Sigmoid colon (tissue), 7 donors: ENCODE data around the gene MTMR2. TPM values are rescaled to one million over a fixed set of nuclear protein-coding genes. Genes with fewer than 3 reads are reported as not detected.
A peak's percentile ranks its signal among the peaks of the same experiment; 100 is the strongest.

Experiments
- DNase-seq: peaks from one replicate; pipeline ENCODE4 v3.0.0-alpha.2; 2019
- H3K27ac ChIP-seq, 4 donors: fragments of 200-600 bp; sonication (generic); one replicate each; pipeline ENCODE4 v1.5.1; 2016 to 2019; ENCODE audit warnings: mild to moderate bottlenecking in 1 of 4
- H3K27me3 ChIP-seq, 3 donors: fragments of 200-600 bp; sonication (generic); one replicate each; pipeline ENCODE4 v1.5.1; 2019; ENCODE audit warnings: mild to moderate bottlenecking in 1 of 3
- H3K36me3 ChIP-seq, 4 donors: fragments of 200-600 bp; sonication (generic); one replicate each; pipeline ENCODE4 v1.5.1; 2016 to 2019
- H3K4me1 ChIP-seq, 4 donors: fragments of 200-600 bp; sonication (generic); one replicate each; pipeline ENCODE4 v1.5.1; 2017 to 2019
- H3K4me3 ChIP-seq, 4 donors: fragments of 200-600 bp; sonication (generic); one replicate each; pipeline ENCODE4 v1.5.1; 2017 to 2019; ENCODE audit warnings: mild to moderate bottlenecking in 2 of 4, moderate library complexity in 1 of 4
- H3K9me3 ChIP-seq, 4 donors: fragments of 200-600 bp in 3 of 4; sonication (generic) in 3 of 4; one replicate each; pipeline versions ENCODE4 v1.5.1 to v1.6.1; 2013 to 2019
- CTCF ChIP-seq, 4 experiments: fragments of 450-650 bp in 3 of 4; fragments of 200-600 bp in 1 of 4; IDR thresholded peaks; one replicate each; pipeline ENCODE4 v1.5.1; 2016 to 2019; ENCODE audit warnings: antibody characterized with exemption in 4 of 4, mild to moderate bottlenecking in 3 of 4, moderate library complexity in 2 of 4
- EP300 ChIP-seq, 4 donors: sonication (generic); formaldehyde crosslinking; IDR thresholded peaks; one replicate each; pipeline ENCODE4 v1.6.1; 2017; ENCODE audit warnings: antibody characterized with exemption in 4 of 4
- POLR2A ChIP-seq, 2 donors: fragments of 450-650 bp; IDR thresholded peaks; one replicate each; pipeline ENCODE4 v1.6.1; 2016; ENCODE audit warnings: antibody characterized with exemption in 2 of 2, mild to moderate bottlenecking in 2 of 2, moderate library complexity in 2 of 2
- POLR2AphosphoS5 ChIP-seq, 4 donors: sonication (generic); formaldehyde crosslinking; IDR thresholded peaks; one replicate each; pipeline ENCODE4 v1.6.1; 2017; ENCODE audit warnings: antibody characterized with exemption in 4 of 4
- WGBS, 2 donors: extraction: QIAGEN DNeasy Blood & Tissue Kit; methylation state at CpG; one replicate each; pipeline ENCODE4 v1.1.7; 2013; 5-methylcytosine and 5-hydroxymethylcytosine counted together
- intact Hi-C: fragments of 100-400 bp; cut with DNase I; formaldehyde crosslinking; loops from one replicate; pipeline ENCODE4 v1.15.1; 2023
- polyA plus RNA-seq, 3 donors: library from polyadenylated mRNA; stranded (reverse); fragments of 200-250 nt; gene quantifications; one replicate each; pipeline ENCODE4 v1.2.3, GENCODE V29; 2013
- total RNA-seq, 4 donors: library from RNA; depleted of rRNA; stranded (reverse); fragments of >200 nt; gene quantifications; one replicate each; pipeline ENCODE4 v1.1.0, GENCODE V29; 2016
- donor health status: healthy with polysubstance abuse.
- donor health status: Bipolar disorder and iron deficiency.
- donor health status: healthy.

The MTMR2 gene
- total and polyA plus RNA-seq, 7 donors: 13.9 to 33.7 (median 17.6) TPM

GRCh38 chr11:95915051-95915450 is 8.9 kb downstream of the MTMR2 start:
- TF ChIP-seq EP300 (IDR thresholded peaks at IDR 0.05) (no peak), POLR2AphosphoS5 (IDR thresholded peaks at IDR 0.05) (no peak), CTCF (IDR thresholded peaks at IDR 0.05) (no peak), POLR2A (IDR thresholded peaks at IDR 0.05) (no peak)
- H3K4me1 ChIP-seq: peaks cover 0 to 15% (median 6%) of the 10 kb centered on the region in 4 donors
- no peak overlapping the region for H3K4me3 ChIP-seq
- no peak for DNase-seq
- WGBS, 2 donors: 91 to 94% methylated on average over 2 of the region's 2 CpGs
- no peaks in the 10 kb centered on the region for H3K27me3 ChIP-seq
- H3K27ac ChIP-seq: no peak overlapping the region
- intact Hi-C loops: no loop called here
- H3K36me3 ChIP-seq: no peaks in the 10 kb centered on the region
- no peaks in the 10 kb centered on the region for H3K9me3 ChIP-seq

DNA sequence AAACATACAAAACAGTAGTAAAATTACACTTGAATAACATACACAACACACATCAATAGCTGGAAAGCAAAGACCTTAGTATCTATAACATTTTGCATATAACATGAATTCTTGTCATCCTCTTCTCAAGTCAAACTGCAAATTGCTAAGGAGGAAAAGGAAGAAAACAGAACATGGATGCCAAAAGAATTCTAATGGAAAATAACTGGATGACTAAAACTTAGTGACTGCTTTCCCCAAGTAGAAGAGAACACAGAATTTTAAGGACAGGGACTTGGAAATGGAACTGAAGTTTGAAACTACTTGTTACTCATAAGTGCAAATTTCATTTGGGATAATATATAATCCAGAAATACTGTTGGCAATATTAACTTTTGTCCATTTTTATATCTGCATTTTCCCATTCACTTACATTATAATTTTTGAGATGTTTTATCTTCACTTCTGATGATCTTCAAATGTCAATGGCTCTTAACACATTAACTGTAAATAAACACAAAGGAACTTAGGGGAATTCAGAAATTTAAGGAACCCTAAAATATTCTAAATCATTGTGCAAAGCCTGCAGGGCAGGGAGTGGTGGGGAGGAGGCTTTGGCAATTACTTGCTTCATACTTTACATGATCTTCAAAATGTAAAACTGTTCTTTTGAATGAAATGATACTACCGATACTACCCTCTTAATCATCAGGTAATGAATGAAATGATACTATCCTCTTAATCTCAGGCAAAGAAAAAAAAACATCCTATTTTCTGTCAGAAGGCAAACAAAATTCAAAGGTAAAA is 9.9 kb downstream of the MTMR2 start:
- H3K27me3 ChIP-seq: no peaks in the 10 kb centered on the region
- TF ChIP-seq POLR2AphosphoS5 (IDR thresholded peaks at IDR 0.05) (no peak), POLR2A (IDR thresholded peaks at IDR 0.05) (no peak), CTCF (IDR thresholded peaks at IDR 0.05) (no peak), EP300 (IDR thresholded peaks at IDR 0.05) (no peak)
- H3K9me3 ChIP-seq: no peaks in the 10 kb centered on the region
- DNase-seq: no peak
- H3K4me1 ChIP-seq: peaks cover 0 to 15% (median 6%) of the 10 kb centered on the region in 4 donors
- WGBS, 2 donors: 100% methylated on average over 1 of the region's 1 CpG
- intact Hi-C loops: no loop called here
- no peak overlapping the region for H3K4me3 ChIP-seq
- peak overlapping the region in 1 of 4 donors; percentile 8 for H3K27ac ChIP-seq
- no peaks in the 10 kb centered on the region for H3K36me3 ChIP-seq

- Histone ChIP-seq H3K27me3 (no peaks in the 10 kb centered on the region), H3K4me1 (peaks cover 0 to 15% (median 6%) of the 10 kb centered on the region in 4 donors), H3K9me3 (no peaks in the 10 kb centered on the region), H3K27ac (peak overlapping the region in 1 of 4 donors; percentile 8), H3K36me3 (no peaks in the 10 kb centered on the region), H3K4me3 (no peak overlapping the region)
- intact Hi-C loops: no loop called here
- DNase-seq: no peak
- WGBS, 2 donors: 94% methylated on average over 4 of the region's 4 CpGs
- TF ChIP-seq POLR2AphosphoS5 (IDR thresholded peaks at IDR 0.05): no peak
- TF ChIP-seq POLR2A (IDR thresholded peaks at IDR 0.05): no peak
- TF ChIP-seq EP300 (IDR thresholded peaks at IDR 0.05): no peak
- no peak for TF ChIP-seq CTCF (IDR thresholded peaks at IDR 0.05)
Observed at GRCh38 chr11:95912902-95913560, 10.9 kb downstream of the MTMR2 start.

- no peaks in the 10 kb centered on the region for H3K36me3 ChIP-seq
- DNase-seq: no peak
- 79 to 88% methylated on average over 3 of the region's 3 CpGs for WGBS, 2 donors
- H3K4me3 ChIP-seq: no peak overlapping the region
- no peaks in the 10 kb centered on the region for H3K27me3 ChIP-seq
- H3K4me1 ChIP-seq: peaks cover 0 to 9% (median 2%) of the 10 kb centered on the region in 4 donors
- no peaks in the 10 kb centered on the region for H3K9me3 ChIP-seq
- intact Hi-C loops: no loop called here
- TF ChIP-seq POLR2A (IDR thresholded peaks at IDR 0.05): no peak
- no peak for TF ChIP-seq CTCF (IDR thresholded peaks at IDR 0.05)
- TF ChIP-seq EP300 (IDR thresholded peaks at IDR 0.05): no peak
- TF ChIP-seq POLR2AphosphoS5 (IDR thresholded peaks at IDR 0.05): no peak
- H3K27ac ChIP-seq: no peak overlapping the region
Observed at GRCh38 chr11:95911369-95911759, 12.5 kb downstream of the MTMR2 start.
